DOHH2 (cell line): ENCODE data around the gene WWOX.

ENCODE experiments used
- CTCF ChIP-seq: fragments of 200-600 bp; sonication (generic); IDR thresholded peaks from one replicate; pipeline ENCODE4 v1.5.1; 2014; ENCODE audit warnings: antibody characterized with exemption, mild to moderate bottlenecking, low read depth, low read length; ENCODE audit not compliant: poor library complexity, severe bottlenecking
- EZH2phosphoT487 ChIP-seq: fragments of 200-600 bp; sonication (generic); IDR thresholded peaks from 2 replicates; pipeline ENCODE4 v1.6.1; 2017; ENCODE audit warnings: borderline replicate concordance, mild to moderate bottlenecking, antibody characterized with exemption, low read length, moderate library complexity, mixed read lengths

GRCh38 chr16:78383118-78383517, 283.7 kb downstream of the WWOX start:
- TF ChIP-seq EZH2phosphoT487, result no peak
- no peak for TF ChIP-seq CTCF
